WTC11 (cell line): ENCODE results near the gene AK9. TPM values are rescaled to one million over a fixed set of nuclear protein-coding genes. Genes with fewer than 3 reads are reported as not detected.

ENCODE experiments used
- ATAC-seq: fragments of 200-7000 bp; cut with Tn5 transposase; 2 replicates; pipeline ENCODE4 v1.10.0; 2021; ENCODE audit warnings: mild to moderate bottlenecking, moderate library complexity
- CTCF ChIA-PET: fragments of 300-600 bp; sonication (Branson Sonifier 250); formaldehyde crosslinking; loops from one replicate; lab custom pipeline; 2021; ENCODE audit warnings: antibody characterized with exemption; lab: Charles Lee
- POLR2A ChIA-PET: fragments of 350-600 bp; sonication (Branson Sonifier 250); formaldehyde crosslinking; loops from one replicate; lab custom pipeline; 2021; ENCODE audit warnings: antibody characterized with exemption; lab: Charles Lee
- DNase-seq: peaks from one replicate; pipeline ENCODE4 v3.0.0; 2021; ENCODE audit warnings: low spot score
- H3K27ac Mint-ChIP-seq: 2 replicates; pipeline ENCODE4 v1.8.0; 2021; ENCODE audit warnings: mixed read lengths
- H3K27me3 Mint-ChIP-seq: 2 replicates; pipeline ENCODE4 v1.8.0; 2021; ENCODE audit warnings: low read depth, mild to moderate bottlenecking, moderate library complexity, mixed read lengths
- H3K36me3 Mint-ChIP-seq: 2 replicates; pipeline ENCODE4 v1.8.0; 2021; ENCODE audit warnings: mixed read lengths
- H3K4me1 Mint-ChIP-seq: 2 replicates; pipeline ENCODE4 v1.8.0; 2022; ENCODE audit warnings: mixed read lengths
- H3K4me3 Mint-ChIP-seq: 2 replicates; pipeline ENCODE4 v1.8.0; 2021; ENCODE audit warnings: mild to moderate bottlenecking, moderate library complexity, mixed read lengths
- H3K9me3 Mint-ChIP-seq: 2 replicates; pipeline ENCODE4 v1.8.0; 2021; ENCODE audit warnings: mixed read lengths
- ATF6 ChIP-seq: sonication (generic); formaldehyde crosslinking; IDR thresholded peaks from 2 replicates; pipeline ENCODE4 v1.8.1; 2023; ENCODE audit warnings: mild to moderate bottlenecking, missing genetic modification reagents
- E2F1 ChIP-seq: sonication (generic); formaldehyde crosslinking; IDR thresholded peaks from 2 replicates; pipeline ENCODE4 v1.8.0; 2022; ENCODE audit warnings: mild to moderate bottlenecking, missing genetic modification reagents
- EMX1 ChIP-seq: fragments of 250-450 bp; sonication (Bioruptor Pico); IDR thresholded peaks from 2 replicates; pipeline ENCODE4 v1.8.0; 2021; ENCODE audit warnings: mild to moderate bottlenecking
- ESRRA ChIP-seq: sonication (generic); formaldehyde crosslinking; IDR thresholded peaks from 2 replicates; pipeline ENCODE4 v1.8.1; 2022; ENCODE audit warnings: mild to moderate bottlenecking, missing genetic modification reagents, borderline replicate concordance
- FOXJ3 ChIP-seq: sonication (generic); formaldehyde crosslinking; IDR thresholded peaks from 2 replicates; pipeline ENCODE4 v1.9.0; 2021; ENCODE audit warnings: missing genetic modification reagents, mild to moderate bottlenecking, borderline replicate concordance
- IRF1 ChIP-seq: sonication (generic); formaldehyde crosslinking; IDR thresholded peaks from 2 replicates; pipeline ENCODE4 v1.8.0; 2023; ENCODE audit warnings: missing genetic modification reagents
- MLX ChIP-seq: sonication (generic); formaldehyde crosslinking; IDR thresholded peaks from 2 replicates; pipeline ENCODE4 v1.8.1; 2023; ENCODE audit warnings: mild to moderate bottlenecking, missing genetic modification reagents, moderate library complexity
- MXD4 ChIP-seq: fragments of 250-450 bp; sonication (Bioruptor Pico); IDR thresholded peaks from 2 replicates; pipeline ENCODE4 v1.8.0; 2021; ENCODE audit warnings: mild to moderate bottlenecking, moderate library complexity, borderline replicate concordance
- NR1H2 ChIP-seq: sonication (generic); formaldehyde crosslinking; IDR thresholded peaks from 2 replicates; pipeline ENCODE4 v1.9.0; 2021; ENCODE audit warnings: mild to moderate bottlenecking, moderate library complexity, missing genetic modification reagents
- NR3C1 ChIP-seq: sonication (generic); formaldehyde crosslinking; conservative IDR thresholded peaks from 2 replicates; pipeline ENCODE4 v1.8.1; 2023; ENCODE audit warnings: low read depth, mild to moderate bottlenecking, missing genetic modification reagents
- RELA ChIP-seq: sonication (generic); formaldehyde crosslinking; IDR thresholded peaks from 2 replicates; pipeline ENCODE4 v1.8.1; 2022; ENCODE audit warnings: missing genetic modification reagents, mild to moderate bottlenecking, borderline replicate concordance
- SP1 ChIP-seq: sonication (generic); formaldehyde crosslinking; conservative IDR thresholded peaks from 2 replicates; pipeline ENCODE4 v1.8.1; 2022; ENCODE audit warnings: missing genetic modification reagents
- TP53 ChIP-seq: sonication (generic); formaldehyde crosslinking; IDR thresholded peaks from 2 replicates; pipeline ENCODE4 v1.8.1; 2023; ENCODE audit warnings: mild to moderate bottlenecking, missing genetic modification reagents
- ZNF138 ChIP-seq: sonication (generic); formaldehyde crosslinking; conservative IDR thresholded peaks from 2 replicates; pipeline ENCODE4 v1.8.1; 2022; ENCODE audit warnings: mild to moderate bottlenecking, moderate library complexity, missing genetic modification reagents
- ZNF396 ChIP-seq: fragments of 250-450 bp; sonication (Bioruptor Pico); IDR thresholded peaks from 2 replicates; pipeline ENCODE4 v1.8.0; 2021; ENCODE audit warnings: mild to moderate bottlenecking, moderate library complexity, borderline replicate concordance
- ZNF425 ChIP-seq: fragments of 250-450 bp; sonication (Bioruptor Pico); conservative IDR thresholded peaks from 2 replicates; pipeline ENCODE4 v1.9.0; 2021; ENCODE audit warnings: mild to moderate bottlenecking
- total RNA-seq: library from RNA; stranded (reverse); gene quantifications from 3 replicates; pipeline ENCODE4 v1.2.3, GENCODE V29; 2021
- TF ChIP-seq, protein P1 (sequence below): fragments of 200-600 bp; IDR thresholded peaks from 2 replicates; pipeline ENCODE4 v1.8.0; 2022; ENCODE audit warnings: antibody characterized with exemption
- TF ChIP-seq, protein P2 (sequence below): sonication (generic); formaldehyde crosslinking; IDR thresholded peaks from 2 replicates; pipeline ENCODE4 v1.8.1; 2023; ENCODE audit warnings: mild to moderate bottlenecking, missing genetic modification reagents
- TF ChIP-seq, protein P3 (sequence below): sonication (generic); formaldehyde crosslinking; conservative IDR thresholded peaks from 2 replicates; pipeline ENCODE4 v1.8.1; 2023; ENCODE audit warnings: mild to moderate bottlenecking, low read depth, missing genetic modification reagents, moderate library complexity
- TF ChIP-seq, protein P4 (sequence below): sonication (generic); formaldehyde crosslinking; conservative IDR thresholded peaks from 2 replicates; pipeline ENCODE4 v1.8.1; 2022; ENCODE audit warnings: mild to moderate bottlenecking, missing genetic modification reagents

The AK9 gene
- total RNA-seq, 1 experiment from 2014 or later: 3.7 TPM

DNA sequence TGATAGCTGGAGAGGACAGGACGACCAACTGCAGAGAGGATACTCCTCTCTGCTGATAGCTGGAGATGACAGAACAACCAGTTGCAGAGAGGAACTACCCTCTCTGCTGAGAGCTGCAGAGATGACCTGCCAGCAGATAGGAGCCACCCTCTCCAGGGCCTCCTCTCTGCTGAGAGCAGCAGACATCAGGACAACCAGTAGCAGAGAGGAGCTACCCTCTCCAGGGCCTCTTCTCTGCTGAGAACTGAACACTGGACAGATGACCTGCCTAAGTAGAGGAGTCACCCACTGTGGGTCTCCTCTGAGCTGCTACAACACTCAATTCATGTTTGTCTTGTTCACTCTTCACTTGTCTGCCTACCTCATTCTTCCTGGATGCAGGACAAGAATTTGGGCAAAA lies 180.6 kb downstream of the AK9 start:
- CTCF ChIA-PET: no interaction called here
- POLR2A ChIA-PET: no interaction called here
- Mint-ChIP-seq H3K27me3 (no peaks in the 10 kb centered on the region; the same call in 1 of the 2 replicates), H3K4me3 (no peak overlapping the region), H3K4me1 (peaks cover 54% of the 10 kb centered on the region), H3K36me3 (peaks cover 32% of the 10 kb centered on the region), H3K27ac (no peak overlapping the region), H3K9me3 (peaks cover 36% of the 10 kb centered on the region)
- DNase-seq: no peak
- TF ChIP-seq, protein P1, sequence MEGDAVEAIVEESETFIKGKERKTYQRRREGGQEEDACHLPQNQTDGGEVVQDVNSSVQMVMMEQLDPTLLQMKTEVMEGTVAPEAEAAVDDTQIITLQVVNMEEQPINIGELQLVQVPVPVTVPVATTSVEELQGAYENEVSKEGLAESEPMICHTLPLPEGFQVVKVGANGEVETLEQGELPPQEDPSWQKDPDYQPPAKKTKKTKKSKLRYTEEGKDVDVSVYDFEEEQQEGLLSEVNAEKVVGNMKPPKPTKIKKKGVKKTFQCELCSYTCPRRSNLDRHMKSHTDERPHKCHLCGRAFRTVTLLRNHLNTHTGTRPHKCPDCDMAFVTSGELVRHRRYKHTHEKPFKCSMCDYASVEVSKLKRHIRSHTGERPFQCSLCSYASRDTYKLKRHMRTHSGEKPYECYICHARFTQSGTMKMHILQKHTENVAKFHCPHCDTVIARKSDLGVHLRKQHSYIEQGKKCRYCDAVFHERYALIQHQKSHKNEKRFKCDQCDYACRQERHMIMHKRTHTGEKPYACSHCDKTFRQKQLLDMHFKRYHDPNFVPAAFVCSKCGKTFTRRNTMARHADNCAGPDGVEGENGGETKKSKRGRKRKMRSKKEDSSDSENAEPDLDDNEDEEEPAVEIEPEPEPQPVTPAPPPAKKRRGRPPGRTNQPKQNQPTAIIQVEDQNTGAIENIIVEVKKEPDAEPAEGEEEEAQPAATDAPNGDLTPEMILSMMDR: no peak
- TF ChIP-seq E2F1 (CRISPR knock-in tag) (no peak), NR1H2 (no peak), RELA (no peak), MLX (no peak), NR3C1 (no peak), EMX1 (no peak), IRF1 (no peak), SP1 (CRISPR knock-in tag) (no peak)
- TF ChIP-seq, protein P2, sequence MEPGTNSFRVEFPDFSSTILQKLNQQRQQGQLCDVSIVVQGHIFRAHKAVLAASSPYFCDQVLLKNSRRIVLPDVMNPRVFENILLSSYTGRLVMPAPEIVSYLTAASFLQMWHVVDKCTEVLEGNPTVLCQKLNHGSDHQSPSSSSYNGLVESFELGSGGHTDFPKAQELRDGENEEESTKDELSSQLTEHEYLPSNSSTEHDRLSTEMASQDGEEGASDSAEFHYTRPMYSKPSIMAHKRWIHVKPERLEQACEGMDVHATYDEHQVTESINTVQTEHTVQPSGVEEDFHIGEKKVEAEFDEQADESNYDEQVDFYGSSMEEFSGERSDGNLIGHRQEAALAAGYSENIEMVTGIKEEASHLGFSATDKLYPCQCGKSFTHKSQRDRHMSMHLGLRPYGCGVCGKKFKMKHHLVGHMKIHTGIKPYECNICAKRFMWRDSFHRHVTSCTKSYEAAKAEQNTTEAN (CRISPR knock-in tag): no peak
- TF ChIP-seq, all 79 proteins: peak for 0
- ATAC-seq: no peak

DNA sequence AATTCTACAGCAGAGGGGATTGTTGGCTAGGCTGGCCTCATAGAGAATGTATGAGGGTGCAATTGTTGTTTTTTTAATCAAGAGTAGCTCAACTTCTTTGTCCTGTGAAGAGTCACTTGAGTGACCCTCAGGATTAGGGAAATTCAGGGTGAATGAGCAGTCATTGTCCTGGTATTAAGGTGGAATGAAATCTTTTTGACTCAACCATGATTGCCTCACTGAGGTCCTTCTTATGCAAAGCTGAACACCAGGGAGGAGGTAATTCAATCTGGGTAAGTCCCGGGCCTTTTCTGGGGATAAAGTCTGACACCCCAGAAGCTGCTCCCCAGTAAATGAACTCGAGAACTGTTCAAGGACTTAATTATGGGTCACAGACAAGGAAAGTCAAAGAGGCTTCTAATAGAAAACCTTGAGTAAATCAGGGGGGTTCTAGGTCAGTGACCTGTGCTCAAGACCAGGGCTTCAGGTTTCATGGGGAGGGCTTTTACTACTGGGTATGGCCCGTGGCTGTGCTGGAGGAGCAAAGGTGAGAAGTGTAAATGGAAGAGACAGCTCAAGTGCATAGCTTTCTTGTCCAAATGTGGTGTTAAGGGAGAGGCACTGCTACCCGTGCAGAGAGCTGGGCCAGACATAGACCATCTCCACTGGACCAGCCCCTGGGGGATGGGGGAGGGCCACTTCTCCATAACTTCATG lies 182.7 kb downstream of the AK9 start:
- POLR2A ChIA-PET: no interaction called here
- no peaks in the 10 kb centered on the region; the same call in 1 of the 2 replicates for H3K27me3 Mint-ChIP-seq
- H3K36me3 Mint-ChIP-seq: peaks cover 32% of the 10 kb centered on the region
- DNase-seq: no peak
- peaks cover 36% of the 10 kb centered on the region for H3K9me3 Mint-ChIP-seq
- CTCF ChIA-PET: interaction anchor here (0.6 to 1.7 kb wide), 4 partner anchors 12 to 531 kb away, joined by 3 to 6 read pairs (median 4); no protein-coding TSS in a partner anchor
- peak; percentile 82 for ATAC-seq
- peaks cover 44% of the 10 kb centered on the region for H3K4me1 Mint-ChIP-seq
- no peak overlapping the region; the same call in 1 of the 2 replicates for H3K4me3 Mint-ChIP-seq
- H3K27ac Mint-ChIP-seq: peak overlapping the region; percentile 89
- TF ChIP-seq NR1H2 (no peak), ESRRA (CRISPR knock-in tag) (no peak), FOXJ3 (CRISPR knock-in tag) (no peak), TP53 (CRISPR knock-in tag) (no peak), ZNF396 (no peak), ZNF425 (CRISPR knock-in tag) (no peak), ZNF138 (CRISPR knock-in tag) (no peak), ATF6 (CRISPR knock-in tag) (no peak), EMX1 (no peak), MXD4 (0 out of 2 replicates have a peak, but pooled peaks have one; percentile 37)
- TF ChIP-seq, protein P3, sequence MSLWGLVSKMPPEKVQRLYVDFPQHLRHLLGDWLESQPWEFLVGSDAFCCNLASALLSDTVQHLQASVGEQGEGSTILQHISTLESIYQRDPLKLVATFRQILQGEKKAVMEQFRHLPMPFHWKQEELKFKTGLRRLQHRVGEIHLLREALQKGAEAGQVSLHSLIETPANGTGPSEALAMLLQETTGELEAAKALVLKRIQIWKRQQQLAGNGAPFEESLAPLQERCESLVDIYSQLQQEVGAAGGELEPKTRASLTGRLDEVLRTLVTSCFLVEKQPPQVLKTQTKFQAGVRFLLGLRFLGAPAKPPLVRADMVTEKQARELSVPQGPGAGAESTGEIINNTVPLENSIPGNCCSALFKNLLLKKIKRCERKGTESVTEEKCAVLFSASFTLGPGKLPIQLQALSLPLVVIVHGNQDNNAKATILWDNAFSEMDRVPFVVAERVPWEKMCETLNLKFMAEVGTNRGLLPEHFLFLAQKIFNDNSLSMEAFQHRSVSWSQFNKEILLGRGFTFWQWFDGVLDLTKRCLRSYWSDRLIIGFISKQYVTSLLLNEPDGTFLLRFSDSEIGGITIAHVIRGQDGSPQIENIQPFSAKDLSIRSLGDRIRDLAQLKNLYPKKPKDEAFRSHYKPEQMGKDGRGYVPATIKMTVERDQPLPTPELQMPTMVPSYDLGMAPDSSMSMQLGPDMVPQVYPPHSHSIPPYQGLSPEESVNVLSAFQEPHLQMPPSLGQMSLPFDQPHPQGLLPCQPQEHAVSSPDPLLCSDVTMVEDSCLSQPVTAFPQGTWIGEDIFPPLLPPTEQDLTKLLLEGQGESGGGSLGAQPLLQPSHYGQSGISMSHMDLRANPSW (CRISPR knock-in tag): no peak
- TF ChIP-seq, protein P4, sequence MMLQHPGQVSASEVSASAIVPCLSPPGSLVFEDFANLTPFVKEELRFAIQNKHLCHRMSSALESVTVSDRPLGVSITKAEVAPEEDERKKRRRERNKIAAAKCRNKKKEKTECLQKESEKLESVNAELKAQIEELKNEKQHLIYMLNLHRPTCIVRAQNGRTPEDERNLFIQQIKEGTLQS: no peak
